K562 (cell line): ENCODE data around the gene IDUA. TPM values are rescaled to one million over a fixed set of nuclear protein-coding genes. Genes with fewer than 3 reads are reported as not detected.

Experiments
- BACH1 ChIP-seq: fragments of 200-800 bp; sonication (Bioruptor generic); IDR thresholded peaks from 2 replicates; pipeline ENCODE4 v1.6.1; 2016; ENCODE audit warnings: missing genetic modification characterization, missing compliant biosample characterization
- BRD4 ChIP-seq: fragments of 200-600 bp; sonication (generic); IDR thresholded peaks from 2 replicates; pipeline ENCODE4 v1.6.1; 2017; ENCODE audit warnings: inconsistent platforms
- CBX5 ChIP-seq: IDR thresholded peaks from 2 replicates; pipeline ENCODE4 v1.6.1; 2014; ENCODE audit warnings: low read depth, borderline replicate concordance
- CEBPZ ChIP-seq: fragments of 150-350 bp; IDR thresholded peaks from 2 replicates; pipeline ENCODE4 v1.6.1; 2014; ENCODE audit warnings: low read depth, mild to moderate bottlenecking, low read length, borderline replicate concordance
- CHD2 ChIP-seq: IDR thresholded peaks from 2 replicates; pipeline ENCODE4 v1.6.1; 2011; ENCODE audit warnings: low read depth, low read length
- CLOCK ChIP-seq: fragments of 250-450 bp; sonication (Bioruptor Pico); IDR thresholded peaks from 2 replicates; pipeline ENCODE4 v1.4.0; 2020; ENCODE audit warnings: mild to moderate bottlenecking, moderate library complexity, borderline replicate concordance
- HMBOX1 ChIP-seq: sonication (generic); IDR thresholded peaks from 2 replicates; pipeline ENCODE4 v1.6.1; 2016
- HMG20A ChIP-seq: fragments of 450-650 bp; formaldehyde crosslinking; conservative IDR thresholded peaks from 2 replicates; pipeline ENCODE4 v1.4.0; 2020; ENCODE audit warnings: mild to moderate bottlenecking, mixed read lengths
- KDM2B ChIP-seq: fragments of 250-450 bp; sonication (Bioruptor Pico); IDR thresholded peaks from 2 replicates; pipeline ENCODE4 v1.8.0; 2021; ENCODE audit warnings: mild to moderate bottlenecking, moderate library complexity
- NFYB ChIP-seq: IDR thresholded peaks from 2 replicates; pipeline ENCODE4 v1.6.1; 2011; ENCODE audit warnings: mild to moderate bottlenecking, moderate library complexity; ENCODE audit not compliant: insufficient read length; ENCODE audit errors: extremely low read depth
- NKRF ChIP-seq: fragments of 450-650 bp; IDR thresholded peaks from 2 replicates; pipeline ENCODE4 v1.6.1; 2016; ENCODE audit warnings: borderline replicate concordance
- RBM39 ChIP-seq: fragments of 200-400 bp; formaldehyde crosslinking; optimal IDR thresholded peaks from 2 replicates; pipeline ENCODE3; 2018; ENCODE audit warnings: low read depth, low read length
- TAF9B ChIP-seq: fragments of 450-650 bp; IDR thresholded peaks from 2 replicates; pipeline ENCODE4 v1.6.1; 2018; ENCODE audit warnings: mild to moderate bottlenecking; ENCODE audit not compliant: partially characterized antibody
- TEAD4 ChIP-seq, 2 experiments: sonication (generic) in 1 of 2; formaldehyde crosslinking in 1 of 2; IDR thresholded peaks; 2 replicates each; pipeline versions ENCODE4 v1.6.1 to v1.8.0; 2012 to 2022; ENCODE audit warnings: borderline replicate concordance in 1 of 2, inconsistent platforms in 1 of 2, low read length in 1 of 2, mild to moderate bottlenecking in 1 of 2, missing genetic modification reagents in 1 of 2
- TFAP4 ChIP-seq: sonication (generic); formaldehyde crosslinking; IDR thresholded peaks from 2 replicates; pipeline ENCODE4 v1.8.0; 2022; ENCODE audit warnings: missing genetic modification reagents, mild to moderate bottlenecking, moderate library complexity, borderline replicate concordance
- XRCC3 ChIP-seq: fragments of 450-650 bp; IDR thresholded peaks from 2 replicates; pipeline ENCODE4 v1.6.1; 2017; ENCODE audit warnings: mild to moderate bottlenecking, moderate library complexity
- ZNF282 ChIP-seq: sonication (generic); formaldehyde crosslinking; IDR thresholded peaks from 2 replicates; pipeline ENCODE4 v1.8.1; 2023; ENCODE audit warnings: missing genetic modification reagents
- ZNF668 ChIP-seq: fragments of 250-450 bp; sonication (Bioruptor Pico); IDR thresholded peaks from 2 replicates; pipeline ENCODE4 v1.8.0; 2022; ENCODE audit warnings: mild to moderate bottlenecking, inconsistent platforms
- polyA plus RNA-seq, 8 experiments: library from polyadenylated mRNA; depleted of rRNA in 4 of 8; stranded (reverse) in 5 of 8; unstranded in 3 of 8; fragments of >200 nt; fragmentation: Nextera tagmentation in 2 of 8; fragmentation: Illumina TruSeq in 1 of 8; extraction: Ambion mirVana in 2 of 8; extraction: Trizol in 1 of 8; gene quantifications; 2 replicates each; pipeline versions ENCODE4 v1.2.1 to v1.2.3, GENCODE V29; 2011 to 2014; ENCODE audit warnings: inconsistent platforms in 1 of 8, missing spikeins in 1 of 8
- total RNA-seq, 7 experiments: library from RNA; depleted of rRNA in 6 of 7; stranded (reverse); fragments of >200 nt in 6 of 7; fragmentation: Illumina TruSeq in 2 of 7; extraction: Trizol in 2 of 7; gene quantifications; 2 replicates each; pipeline versions ENCODE4 v1.2.1 to v1.2.3, GENCODE V29; 2011 to 2021; ENCODE audit warnings: low replicate concordance in 1 of 7

The IDUA gene
- total and polyA plus RNA-seq, 9 of the 15 experiments (the other 6 are each of a cell fraction or from before 2014, with no cell fraction given) = 0.04 to 16.1 (median 1.2) TPM

- TF ChIP-seq BACH1 (no peak), CEBPZ (no peak), CLOCK (CRISPR knock-in tag) (no peak), NKRF (no peak), ZNF282 (no peak), TAF9B (peak; percentile 42), CHD2 (no peak), XRCC3 (no peak), TFAP4 (CRISPR knock-in tag) (peak; percentile 60; the same call in 1 of the 2 replicates), NFYB (no peak), RBM39 (no peak), HMG20A (CRISPR knock-in tag) (no peak), KDM2B (no peak), CBX5 (0 out of 2 replicates have a peak, but pooled peaks have one; percentile 52), ZNF668 (CRISPR knock-in tag) (no peak), TEAD4 (IDR thresholded peaks at IDR 0.05; ENCODE audit: low read length) (no peak; the same call in 1 of the 2 replicates), TEAD4 (CRISPR knock-in tag; IDR thresholded peaks at IDR 0.05; ENCODE audit: borderline replicate concordance) (no peak), BRD4 (no peak), HMBOX1 (no peak)
Observed at GRCh38 chr4:985123-985830, 1.6 kb upstream of the IDUA start (continued).
